HG02763 (cell line): ENCODE measurements around the gene SLC39A11.

Experiments
- ATAC-seq: cut with Tn5 transposase; IDR thresholded peaks from one replicate; pipeline ENCODE4 v1.9.1; 2021; ENCODE audit warnings: mild to moderate bottlenecking, moderate library complexity; ENCODE audit not compliant: unreplicated experiment

Gene SLC39A11

GRCh38 chr17:73045724-73046123 lies 46.8 kb downstream of the SLC39A11 start:
- ATAC-seq = no peak

- ATAC-seq = no peak
Measured at GRCh38 chr17:73043686-73044581, 48.6 kb downstream of the SLC39A11 start.

- no peak for ATAC-seq
Measured at GRCh38 chr17:73042809-73043685, 49.4 kb downstream of the SLC39A11 start.

GRCh38 chr17:73042225-73042624 lies 50.3 kb downstream of the SLC39A11 start:
- no peak for ATAC-seq

- no peak for ATAC-seq
Measured at GRCh38 chr17:73039282-73039681, 53.2 kb downstream of the SLC39A11 start.

- no peak for ATAC-seq
Measured at GRCh38 chr17:73031472-73031871, 61.0 kb downstream of the SLC39A11 start.

GRCh38 chr17:73030995-73031394 lies 61.5 kb downstream of the SLC39A11 start:
- no peak for ATAC-seq

- ATAC-seq = no peak
Measured at GRCh38 chr17:73030501-73030921, 62.0 kb downstream of the SLC39A11 start.

GRCh38 chr17:73029991-73030390 lies 62.5 kb downstream of the SLC39A11 start:
- no peak for ATAC-seq

- no peak for ATAC-seq
Measured at GRCh38 chr17:73029021-73029420, 63.5 kb downstream of the SLC39A11 start.

GRCh38 chr17:73028299-73028755 lies 64.2 kb downstream of the SLC39A11 start:
- no peak for ATAC-seq

- no peak for ATAC-seq
Measured at GRCh38 chr17:73027130-73027741, 65.3 kb downstream of the SLC39A11 start.

- ATAC-seq = no peak
Measured at GRCh38 chr17:73025041-73025560, 67.4 kb downstream of the SLC39A11 start.

GRCh38 chr17:73023759-73024158 lies 68.7 kb downstream of the SLC39A11 start:
- no peak for ATAC-seq

- ATAC-seq = no peak
Measured at GRCh38 chr17:73022694-73023093, 69.8 kb downstream of the SLC39A11 start.

GRCh38 chr17:73021771-73022170 lies 70.7 kb downstream of the SLC39A11 start:
- ATAC-seq = no peak

GRCh38 chr17:73020110-73020509 lies 72.4 kb downstream of the SLC39A11 start:
- no peak for ATAC-seq

GRCh38 chr17:73018599-73018998 lies 73.9 kb downstream of the SLC39A11 start:
- ATAC-seq = no peak

GRCh38 chr17:73017658-73018057 lies 74.8 kb downstream of the SLC39A11 start:
- ATAC-seq = no peak

GRCh38 chr17:73015722-73016276 lies 76.7 kb downstream of the SLC39A11 start:
- ATAC-seq = no peak
